ENCODE measurements around the gene PAX3. TPM values are rescaled to one million over a fixed set of nuclear protein-coding genes. Genes with fewer than 3 reads are reported as not detected.

The PAX3 gene
- total and polyA plus RNA-seq, 8 donors: not detected

DNA sequence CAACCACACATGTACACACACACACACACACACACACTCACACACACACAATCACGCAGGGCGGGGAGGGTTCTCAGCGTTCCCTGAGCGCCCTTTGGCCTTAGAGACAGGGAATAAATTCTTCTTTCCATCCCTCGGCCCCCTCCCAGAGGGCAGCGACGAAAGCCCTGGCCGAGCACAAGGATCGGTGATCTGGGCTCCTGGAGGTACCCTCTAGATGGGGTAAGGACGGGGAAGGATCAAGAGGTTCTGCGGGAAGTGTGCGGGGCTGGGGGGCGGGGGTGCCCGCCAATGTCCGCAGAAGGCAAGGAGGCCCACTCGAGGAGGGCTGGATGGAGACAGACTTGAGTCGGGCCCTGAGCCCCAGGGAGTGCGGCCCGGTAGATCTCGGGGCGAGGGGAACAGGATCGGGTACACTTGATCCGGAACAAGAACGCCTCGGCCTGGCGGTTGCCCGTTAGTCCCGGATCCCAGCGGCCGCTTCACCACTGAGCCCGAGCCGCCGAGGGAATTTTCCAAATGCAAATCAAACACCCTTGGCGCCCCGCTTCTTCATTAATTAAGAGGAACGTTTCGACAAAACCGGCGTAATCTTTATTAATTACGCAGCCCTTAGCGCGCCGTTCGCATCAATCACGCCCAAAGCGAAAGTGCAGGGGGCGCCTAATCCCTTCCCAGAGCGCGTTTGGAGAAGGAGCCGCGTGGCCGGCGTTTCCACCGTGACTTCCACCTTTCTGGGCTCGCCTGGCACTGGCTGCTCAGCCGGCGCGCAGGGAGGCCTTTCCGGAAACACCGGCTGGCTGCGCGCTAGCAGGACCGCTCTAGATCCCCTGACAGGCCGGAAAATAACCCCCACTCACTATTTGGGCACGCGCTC is 7.0 kb upstream of the PAX3 start:
- no peak overlapping the region for H3K27ac ChIP-seq
- no peaks in the 10 kb centered on the region for H3K9me3 ChIP-seq
- H3K4me1 ChIP-seq: peaks cover 32 to 61% (median 52%) of the 10 kb centered on the region in 4 donors
- no peaks in the 10 kb centered on the region for H3K36me3 ChIP-seq
- H3K27me3 ChIP-seq: peaks cover 38 to 100% (median 100%) of the 10 kb centered on the region in 3 donors
- WGBS, 5 donors: 2 to 4% (median 2%) methylated on average over 55 to 66 of the region's 66 CpGs
- TF ChIP-seq EP300 (IDR thresholded peaks at IDR 0.05) (no peak), POLR2A (IDR thresholded peaks at IDR 0.05) (no peak), POLR2AphosphoS5 (IDR thresholded peaks at IDR 0.05) (no peak)
- TF ChIP-seq, protein P1, sequence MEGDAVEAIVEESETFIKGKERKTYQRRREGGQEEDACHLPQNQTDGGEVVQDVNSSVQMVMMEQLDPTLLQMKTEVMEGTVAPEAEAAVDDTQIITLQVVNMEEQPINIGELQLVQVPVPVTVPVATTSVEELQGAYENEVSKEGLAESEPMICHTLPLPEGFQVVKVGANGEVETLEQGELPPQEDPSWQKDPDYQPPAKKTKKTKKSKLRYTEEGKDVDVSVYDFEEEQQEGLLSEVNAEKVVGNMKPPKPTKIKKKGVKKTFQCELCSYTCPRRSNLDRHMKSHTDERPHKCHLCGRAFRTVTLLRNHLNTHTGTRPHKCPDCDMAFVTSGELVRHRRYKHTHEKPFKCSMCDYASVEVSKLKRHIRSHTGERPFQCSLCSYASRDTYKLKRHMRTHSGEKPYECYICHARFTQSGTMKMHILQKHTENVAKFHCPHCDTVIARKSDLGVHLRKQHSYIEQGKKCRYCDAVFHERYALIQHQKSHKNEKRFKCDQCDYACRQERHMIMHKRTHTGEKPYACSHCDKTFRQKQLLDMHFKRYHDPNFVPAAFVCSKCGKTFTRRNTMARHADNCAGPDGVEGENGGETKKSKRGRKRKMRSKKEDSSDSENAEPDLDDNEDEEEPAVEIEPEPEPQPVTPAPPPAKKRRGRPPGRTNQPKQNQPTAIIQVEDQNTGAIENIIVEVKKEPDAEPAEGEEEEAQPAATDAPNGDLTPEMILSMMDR (IDR thresholded peaks at IDR 0.05): no peak
- peak in 1 of 2 donors; percentile 62 for DNase-seq
- H3K4me3 ChIP-seq: peak overlapping the region; percentile 42 to 69 (median 54)
- intact Hi-C loops (cut with DNase I; ENCODE audit: low total_unique reads): no loop called here

DNA sequence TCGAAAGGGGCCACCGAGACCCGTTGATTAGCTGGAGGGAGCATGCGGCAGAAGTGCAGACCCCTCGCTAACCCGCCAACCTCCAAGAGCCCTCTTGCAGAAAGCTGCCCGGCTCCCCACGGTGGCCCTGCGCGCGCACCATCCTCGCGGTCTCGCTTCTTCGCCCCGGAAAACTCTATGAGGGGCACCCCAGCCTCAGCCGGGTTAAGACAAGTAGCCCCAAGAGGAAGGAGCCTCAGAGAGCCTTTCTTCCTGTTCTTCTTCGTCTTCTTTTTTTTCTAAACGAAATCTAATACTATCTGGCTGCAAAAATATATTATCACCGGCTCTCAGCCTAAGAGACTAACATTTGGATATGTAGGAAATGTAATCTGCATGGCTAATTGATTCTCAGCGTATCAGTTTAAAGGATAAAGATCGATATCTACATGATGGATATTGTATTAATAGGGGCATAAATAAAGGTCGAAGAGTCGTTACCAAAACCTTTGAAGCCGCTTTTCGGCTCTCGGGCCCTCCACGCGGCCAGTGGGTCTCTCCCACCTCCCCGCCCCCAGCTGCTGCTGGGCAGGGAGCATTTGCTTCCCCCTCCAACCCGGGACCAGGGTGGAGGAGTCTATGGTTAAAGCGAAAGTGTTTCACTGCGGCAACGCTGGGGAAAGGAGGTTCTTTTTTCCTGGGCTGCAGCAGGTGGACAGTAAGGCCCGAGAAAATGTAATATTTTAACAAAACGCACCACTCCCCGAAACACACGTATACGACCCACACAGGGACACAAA is 6.1 kb upstream of the PAX3 start:
- H3K4me3 ChIP-seq: peak overlapping the region; percentile 42 to 69 (median 54)
- H3K4me1 ChIP-seq: peaks cover 32 to 65% (median 52%) of the 10 kb centered on the region in 4 donors
- TF ChIP-seq POLR2AphosphoS5 (IDR thresholded peaks at IDR 0.05) (no peak), EP300 (IDR thresholded peaks at IDR 0.05) (no peak), POLR2A (IDR thresholded peaks at IDR 0.05) (no peak)
- TF ChIP-seq, protein P1 (IDR thresholded peaks at IDR 0.05): no peak
- intact Hi-C loops (cut with DNase I; ENCODE audit: low total_unique reads): no loop called here
- no peak overlapping the region for H3K27ac ChIP-seq
- DNase-seq: no peak
- H3K9me3 ChIP-seq: peaks cover 0 to under 1% (median 0%) of the 10 kb centered on the region in 4 donors
- H3K36me3 ChIP-seq: no peaks in the 10 kb centered on the region
- 6 to 11% (median 9%) methylated on average over 35 to 39 of the region's 39 CpGs for WGBS, 5 donors
- peaks cover 44 to 100% (median 100%) of the 10 kb centered on the region in 3 donors for H3K27me3 ChIP-seq

DNA sequence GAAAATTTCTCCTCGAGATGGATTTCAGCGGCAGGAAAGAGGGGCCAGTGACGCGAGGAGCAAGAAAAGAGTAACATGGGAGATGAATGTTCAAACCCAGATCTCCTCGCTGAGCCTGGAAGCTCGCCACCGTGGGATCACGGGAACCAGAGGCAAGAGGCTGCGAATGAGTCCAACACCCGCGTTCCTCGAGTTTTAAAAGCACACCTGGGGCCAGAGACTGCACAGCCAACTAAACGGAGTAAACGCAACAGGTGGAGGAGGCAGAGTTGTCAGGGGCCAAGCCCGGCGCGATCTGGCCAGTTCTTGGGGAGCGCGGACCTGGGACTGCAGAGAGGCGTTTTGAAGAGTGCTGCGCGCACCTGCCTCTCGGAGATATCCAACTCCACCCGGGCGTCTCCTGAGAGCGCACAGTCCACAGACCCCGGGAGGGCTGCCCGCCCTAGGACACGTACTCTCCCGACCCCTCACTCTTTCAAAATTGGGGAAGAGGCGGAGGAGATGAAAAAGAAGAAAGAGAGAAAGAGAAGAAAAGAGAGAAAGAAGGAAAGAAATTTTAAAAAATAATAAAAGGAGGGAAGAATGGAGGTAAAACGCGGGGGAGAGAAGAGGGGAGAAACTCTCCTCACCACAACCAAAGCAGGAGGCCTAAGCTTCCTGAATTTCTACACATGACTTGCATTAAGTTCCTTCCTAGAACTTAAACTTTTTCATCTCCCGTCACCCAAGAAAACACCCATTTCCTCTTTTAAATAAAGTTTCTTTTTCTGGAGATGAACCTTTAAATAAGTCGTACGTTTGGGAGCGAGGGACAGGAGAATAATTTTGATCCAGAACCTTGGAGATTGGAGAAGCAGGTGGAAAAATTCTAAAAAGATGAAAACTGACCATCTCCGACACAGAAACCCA is 5.3 kb upstream of the PAX3 start:
- TF ChIP-seq EP300 (IDR thresholded peaks at IDR 0.05) (no peak), POLR2AphosphoS5 (IDR thresholded peaks at IDR 0.05) (no peak), POLR2A (IDR thresholded peaks at IDR 0.05) (no peak)
- TF ChIP-seq, protein P1 (IDR thresholded peaks at IDR 0.05): no peak
- Histone ChIP-seq H3K4me1 (peaks cover 32 to 74% (median 54%) of the 10 kb centered on the region in 4 donors), H3K27ac (no peak overlapping the region), H3K4me3 (peak overlapping the region in 3 of 4 donors; percentile 47 to 69 (median 60)), H3K9me3 (peaks cover 0 to 6% (median under 1%) of the 10 kb centered on the region in 4 donors), H3K27me3 (peaks cover 51 to 100% (median 100%) of the 10 kb centered on the region in 3 donors), H3K36me3 (no peaks in the 10 kb centered on the region)
- 7 to 13% (median 11%) methylated on average over 35 to 38 of the region's 38 CpGs for WGBS, 5 donors
- intact Hi-C loops (cut with DNase I; ENCODE audit: low total_unique reads): no loop called here
- DNase-seq: no peak

Data from stomach (tissue), 9 donors.